Kidney (tissue), 14 donors: ENCODE results near the gene APP. TPM values are rescaled to one million over a fixed set of nuclear protein-coding genes. Genes with fewer than 3 reads are reported as not detected.

Experiments used
- DNase-seq, 5 donors: peaks; one replicate each; pipeline ENCODE4 v3.0.0-alpha.2; 2013 to 2020
- FAIRE-seq: peaks from 2 replicates; lab custom pipeline; 2012; peaks lifted over from hg19 to GRCh38; lab: Jason Lieb, UNC
- H3K27ac ChIP-seq, 2 donors: one replicate each; pipeline ENCODE4 v1.7.0; 2013; ENCODE audit warnings: low read depth in 2 of 2, low read length in 2 of 2, inconsistent platforms in 1 of 2
- H3K27me3 ChIP-seq: one replicate; pipeline ENCODE4 v1.7.1; 2013; ENCODE audit warnings: low read length, inconsistent platforms; ENCODE audit not compliant: control insufficient read depth, insufficient read depth
- H3K36me3 ChIP-seq, 3 donors: one replicate each; pipeline versions ENCODE4 v1.7.0 to v1.7.1; 2013; ENCODE audit warnings: low read length in 3 of 3, control low read depth in 1 of 3, inconsistent platforms in 1 of 3; ENCODE audit not compliant: insufficient read depth in 3 of 3, control insufficient read depth in 2 of 3
- H3K4me1 ChIP-seq, 3 donors: one replicate each; pipeline versions ENCODE4 v1.7.0 to v1.7.1; 2013; ENCODE audit warnings: low read length in 3 of 3, inconsistent platforms in 1 of 3, low read depth in 1 of 3; ENCODE audit not compliant: control insufficient read depth in 2 of 3, insufficient read depth in 2 of 3
- H3K4me3 ChIP-seq, 3 donors: one replicate each; pipeline versions ENCODE4 v1.7.0 to v1.8.1; 2013; ENCODE audit warnings: low read length in 3 of 3, control low read depth in 1 of 3, inconsistent platforms in 1 of 3
- H3K9ac ChIP-seq, 3 donors: one replicate each; pipeline versions ENCODE4 v1.7.0 to v1.7.1; 2013; ENCODE audit warnings: low read length in 3 of 3, control low read depth in 1 of 3, inconsistent platforms in 1 of 3
- H3K9me3 ChIP-seq, 3 donors: one replicate each; pipeline versions ENCODE4 v1.7.0 to v1.7.1; 2013; ENCODE audit warnings: low read length in 3 of 3, control low read depth in 1 of 3, inconsistent platforms in 1 of 3; ENCODE audit not compliant: control insufficient read depth in 2 of 3, insufficient read depth in 1 of 3
- CTCF ChIP-seq: IDR thresholded peaks from 3 replicates; pipeline ENCODE4 v1.5.1; 2012; ENCODE audit warnings: mild to moderate bottlenecking, moderate library complexity, borderline replicate concordance; ENCODE audit not compliant: insufficient read depth; ENCODE audit errors: extremely low read depth
- intact Hi-C: fragments of 100-400 bp; cut with DNase I; formaldehyde crosslinking; loops from one replicate; pipeline ENCODE4 v1.11.1; 2022
- polyA plus RNA-seq: library from polyadenylated mRNA; stranded (reverse); fragments of 350-450 nt; fragmentation: Illumina TruSeq; extraction: RNeasy Lipid Tissue Mini Kit (QIAGEN cat#74804); gene quantifications from one replicate; pipeline ENCODE4 v1.2.3, GENCODE V29; 2014; ENCODE audit warnings: low read depth, low replicate concordance; ENCODE audit not compliant: insufficient read depth
- total RNA-seq: library from RNA; stranded (reverse); fragmentation: NEBNext Ultra II Directional; extraction: Animal tissue kit (Norgen Biotek cat#: 25700); gene quantifications from one replicate; pipeline ENCODE4 v1.2.1, GENCODE V29; 2021
- donor health status: control.
- donor health status: control.
- donor health status: control.
- donor health status: control.
- donor health status: control.
- donor health status: DM: yes; HTN: yes; CAD: no.
- donor health status: Normal renal cell carcinoma (clear cell type).

Gene APP
- total and polyA plus RNA-seq, 2 donors from 2014 or later: 472 to 1,303 TPM

- no peak for TF ChIP-seq CTCF
- DNase-seq (peak in 3 of 5 donors; percentile 10 to 38 (median 15)), FAIRE-seq (no peak)
- no peaks in the 10 kb centered on the region for H3K36me3 ChIP-seq
- H3K4me3 ChIP-seq: peak overlapping the region in 2 of 3 donors; percentile 15 to 34
- H3K9me3 ChIP-seq: no peaks in the 10 kb centered on the region
- H3K27ac ChIP-seq: no peak overlapping the region
- intact Hi-C loops: no loop called here
- H3K4me1 ChIP-seq: no peaks in the 10 kb centered on the region
- H3K9ac ChIP-seq: no peak overlapping the region
- H3K27me3 ChIP-seq: no peaks in the 10 kb centered on the region
Measured at GRCh38 chr21:26194811-26195251, 24.3 kb upstream of the APP start.

- H3K9me3 ChIP-seq: no peaks in the 10 kb centered on the region
- no peak for FAIRE-seq
- intact Hi-C loops: no loop called here
- no peak for TF ChIP-seq CTCF
- H3K9ac ChIP-seq: no peak overlapping the region
- H3K27ac ChIP-seq: no peak overlapping the region
- no peaks in the 10 kb centered on the region for H3K27me3 ChIP-seq
- peak in 1 of 5 donors; percentile 7 for DNase-seq
- no peak overlapping the region for H3K4me3 ChIP-seq
- H3K4me1 ChIP-seq: no peaks in the 10 kb centered on the region
- no peaks in the 10 kb centered on the region for H3K36me3 ChIP-seq
Measured at GRCh38 chr21:26194326-26194725, 23.8 kb upstream of the APP start.

GRCh38 chr21:26191609-26192008, 21.0 kb upstream of the APP start:
- FAIRE-seq: no peak
- Histone ChIP-seq H3K27me3 (no peaks in the 10 kb centered on the region), H3K9me3 (no peaks in the 10 kb centered on the region), H3K36me3 (no peaks in the 10 kb centered on the region), H3K27ac (no peak overlapping the region), H3K9ac (no peak overlapping the region), H3K4me1 (no peaks in the 10 kb centered on the region), H3K4me3 (no peak overlapping the region)
- DNase-seq: no peak
- intact Hi-C loops: no loop called here
- no peak for TF ChIP-seq CTCF

- FAIRE-seq (no peak), DNase-seq (no peak)
- Histone ChIP-seq H3K9me3 (no peaks in the 10 kb centered on the region), H3K4me1 (no peaks in the 10 kb centered on the region), H3K9ac (no peak overlapping the region), H3K27ac (no peak overlapping the region), H3K27me3 (no peaks in the 10 kb centered on the region), H3K36me3 (no peaks in the 10 kb centered on the region), H3K4me3 (no peak overlapping the region)
- intact Hi-C loops: no loop called here
- no peak for TF ChIP-seq CTCF
Measured at GRCh38 chr21:26188422-26188821, 17.9 kb upstream of the APP start.
